Rectal smooth muscle tissue (tissue), 1 donor: ENCODE measurements around the gene KANSL1L.
A peak's percentile ranks its signal among the peaks of the same experiment; 100 is the strongest.

Experiments
- H3K27ac ChIP-seq: one replicate; pipeline ENCODE4 v1.7.0; 2013; ENCODE audit warnings: low read depth, low read length, inconsistent platforms
- H3K27me3 ChIP-seq: one replicate; pipeline ENCODE4 v1.7.0; 2013; ENCODE audit warnings: low read length; ENCODE audit not compliant: control insufficient read depth, insufficient read depth
- H3K36me3 ChIP-seq: one replicate; pipeline ENCODE4 v1.7.0; 2013; ENCODE audit warnings: low read length; ENCODE audit not compliant: control insufficient read depth, insufficient read depth
- H3K4me1 ChIP-seq: one replicate; pipeline ENCODE4 v1.7.0; 2013; ENCODE audit warnings: low read length; ENCODE audit not compliant: control insufficient read depth, insufficient read depth
- H3K4me3 ChIP-seq: one replicate; pipeline ENCODE4 v1.7.0; 2013; ENCODE audit warnings: low read length
- H3K9ac ChIP-seq: one replicate; pipeline ENCODE4 v1.7.0; 2013; ENCODE audit warnings: low read length

KANSL1L gene

GRCh38 chr2:210170446-210171303 lies 534 bp downstream of the KANSL1L start:
- H3K36me3 ChIP-seq, result no peaks in the 10 kb centered on the region
- peaks cover 20% of the 10 kb centered on the region for H3K4me1 ChIP-seq
- no peaks in the 10 kb centered on the region for H3K27me3 ChIP-seq
- H3K9ac ChIP-seq, result peak overlapping the region; percentile 93
- peak overlapping the region; percentile 100 for H3K27ac ChIP-seq
- peak overlapping the region; percentile 95 for H3K4me3 ChIP-seq

- H3K27ac ChIP-seq, result peak overlapping the region; percentile 100
- H3K9ac ChIP-seq, result peak overlapping the region; percentile 93
- H3K27me3 ChIP-seq, result no peaks in the 10 kb centered on the region
- H3K36me3 ChIP-seq, result no peaks in the 10 kb centered on the region
- H3K4me3 ChIP-seq, result peak overlapping the region; percentile 95
- peaks cover 20% of the 10 kb centered on the region for H3K4me1 ChIP-seq
Measured at GRCh38 chr2:210170196-210170445, 1.1 kb downstream of the KANSL1L start.

GRCh38 chr2:210169516-210170195 lies 1.6 kb downstream of the KANSL1L start:
- Histone ChIP-seq H3K4me1 (peaks cover 20% of the 10 kb centered on the region), H3K9ac (peak overlapping the region; percentile 93), H3K27ac (peak overlapping the region; percentile 100), H3K27me3 (no peaks in the 10 kb centered on the region), H3K36me3 (no peaks in the 10 kb centered on the region), H3K4me3 (peak overlapping the region; percentile 95)

- Histone ChIP-seq H3K27me3 (no peaks in the 10 kb centered on the region), H3K9ac (no peak overlapping the region), H3K27ac (peak overlapping the region; percentile 72), H3K4me1 (peaks cover 18% of the 10 kb centered on the region), H3K36me3 (no peaks in the 10 kb centered on the region), H3K4me3 (no peak overlapping the region)
Measured at GRCh38 chr2:210167227-210167626, 4.0 kb downstream of the KANSL1L start.

GRCh38 chr2:210162466-210163124 lies 8.6 kb downstream of the KANSL1L start:
- Histone ChIP-seq H3K36me3 (no peaks in the 10 kb centered on the region), H3K27me3 (no peaks in the 10 kb centered on the region), H3K4me3 (no peak overlapping the region), H3K9ac (no peak overlapping the region), H3K27ac (no peak overlapping the region), H3K4me1 (peaks cover 9% of the 10 kb centered on the region)

GRCh38 chr2:210159059-210159458 lies 12.2 kb downstream of the KANSL1L start:
- no peaks in the 10 kb centered on the region for H3K27me3 ChIP-seq
- H3K4me1 ChIP-seq, result no peaks in the 10 kb centered on the region

GRCh38 chr2:210158236-210158635 lies 13.0 kb downstream of the KANSL1L start:
- no peaks in the 10 kb centered on the region for H3K27me3 ChIP-seq
- no peaks in the 10 kb centered on the region for H3K4me1 ChIP-seq
- H3K9ac ChIP-seq, result no peak overlapping the region
- no peaks in the 10 kb centered on the region for H3K36me3 ChIP-seq
- no peak overlapping the region for H3K27ac ChIP-seq
- no peak overlapping the region for H3K4me3 ChIP-seq

More at GRCh38 chr2:210159059-210159458, 12.2 kb downstream of the KANSL1L start:
- no peak overlapping the region for H3K9ac ChIP-seq
- H3K4me3 ChIP-seq, result no peak overlapping the region
- H3K36me3 ChIP-seq, result no peaks in the 10 kb centered on the region
- H3K27ac ChIP-seq, result no peak overlapping the region

GRCh38 chr2:210157526-210157925 lies 13.7 kb downstream of the KANSL1L start:
- Histone ChIP-seq H3K27ac (no peak overlapping the region), H3K4me3 (no peak overlapping the region), H3K9ac (no peak overlapping the region)

GRCh38 chr2:210147614-210148013 lies 23.6 kb downstream of the KANSL1L start:
- H3K36me3 ChIP-seq, result peaks cover 7% of the 10 kb centered on the region
- no peaks in the 10 kb centered on the region for H3K4me1 ChIP-seq
- no peak overlapping the region for H3K27ac ChIP-seq
- no peaks in the 10 kb centered on the region for H3K27me3 ChIP-seq
- no peak overlapping the region for H3K9ac ChIP-seq
- no peak overlapping the region for H3K4me3 ChIP-seq

More at GRCh38 chr2:210157526-210157925, 13.7 kb downstream of the KANSL1L start:
- Histone ChIP-seq H3K36me3 (no peaks in the 10 kb centered on the region), H3K4me1 (no peaks in the 10 kb centered on the region), H3K27me3 (no peaks in the 10 kb centered on the region)

- Histone ChIP-seq H3K27me3 (no peaks in the 10 kb centered on the region), H3K27ac (no peak overlapping the region), H3K9ac (no peak overlapping the region), H3K4me1 (no peaks in the 10 kb centered on the region), H3K4me3 (no peak overlapping the region), H3K36me3 (peaks cover 2% of the 10 kb centered on the region)
Measured at GRCh38 chr2:210132239-210132638, 39.0 kb downstream of the KANSL1L start.

- Histone ChIP-seq H3K9ac (no peak overlapping the region), H3K36me3 (peaks cover 2% of the 10 kb centered on the region), H3K27ac (no peak overlapping the region), H3K27me3 (no peaks in the 10 kb centered on the region), H3K4me1 (no peaks in the 10 kb centered on the region), H3K4me3 (no peak overlapping the region)
Measured at GRCh38 chr2:210128961-210129360, 42.2 kb downstream of the KANSL1L start.

GRCh38 chr2:210113614-210114235 lies 57.5 kb downstream of the KANSL1L start:
- Histone ChIP-seq H3K4me3 (no peak overlapping the region), H3K4me1 (no peaks in the 10 kb centered on the region), H3K9ac (no peak overlapping the region), H3K27me3 (no peaks in the 10 kb centered on the region), H3K27ac (no peak overlapping the region), H3K36me3 (no peaks in the 10 kb centered on the region)
